Measurements from ENCODE around the gene CRY2.

The CRY2 gene

GRCh38 chr11:45843158-45843924 lies 3.9 kb upstream of the CRY2 start:
- no peak overlapping the region for H3K4me3 ChIP-seq (ENCODE audit: control insufficient read depth, low read depth, low read length)
- DNase-seq (ENCODE audit: low read depth) = peak; percentile 85
- TF ChIP-seq CTCF (conservative IDR thresholded peaks at IDR 0.05; ENCODE audit: control insufficient read depth, insufficient read depth, low read depth, low read length) = peak; percentile 84

GRCh38 chr11:45844822-45845578 lies 2.3 kb upstream of the CRY2 start:
- DNase-seq (ENCODE audit: low read depth) = no peak
- H3K4me3 ChIP-seq (ENCODE audit: control insufficient read depth, low read depth, low read length) = no peak overlapping the region
- no peak for TF ChIP-seq CTCF (conservative IDR thresholded peaks at IDR 0.05; ENCODE audit: control insufficient read depth, insufficient read depth, low read depth, low read length)

- TF ChIP-seq CTCF (conservative IDR thresholded peaks at IDR 0.05; ENCODE audit: control insufficient read depth, insufficient read depth, low read depth, low read length) = no peak
- no peak overlapping the region for H3K4me3 ChIP-seq (ENCODE audit: control insufficient read depth, low read depth, low read length)
- DNase-seq (ENCODE audit: low read depth) = no peak
Measured at GRCh38 chr11:45846174-45846675, 1.1 kb upstream of the CRY2 start.

- H3K4me3 ChIP-seq (ENCODE audit: control insufficient read depth, low read depth, low read length) = peak overlapping the region; percentile 70
- peak; percentile 57 for DNase-seq (ENCODE audit: low read depth)
- peak; percentile 24 for TF ChIP-seq CTCF (conservative IDR thresholded peaks at IDR 0.05; ENCODE audit: control insufficient read depth, insufficient read depth, low read depth, low read length)
Measured at GRCh38 chr11:45847911-45848316, 639 bp downstream of the CRY2 start.

GRCh38 chr11:45848654-45849081 lies 1.4 kb downstream of the CRY2 start:
- no peak for TF ChIP-seq CTCF (conservative IDR thresholded peaks at IDR 0.05; ENCODE audit: control insufficient read depth, insufficient read depth, low read depth, low read length)
- DNase-seq (ENCODE audit: low read depth) = no peak
- H3K4me3 ChIP-seq (ENCODE audit: control insufficient read depth, low read depth, low read length) = peak overlapping the region; percentile 70

GRCh38 chr11:45850446-45850845 lies 3.2 kb downstream of the CRY2 start:
- peak; percentile 47 for DNase-seq (ENCODE audit: low read depth)
- H3K4me3 ChIP-seq (ENCODE audit: control insufficient read depth, low read depth, low read length) = no peak overlapping the region
- no peak for TF ChIP-seq CTCF (conservative IDR thresholded peaks at IDR 0.05; ENCODE audit: control insufficient read depth, insufficient read depth, low read depth, low read length)

Data from fibroblast of mammary gland (primary cell).